ENCODE results near the gene BLTP2. TPM values are rescaled to one million over a fixed set of nuclear protein-coding genes. Genes with fewer than 3 reads are reported as not detected.

BLTP2 gene
- total and polyA plus RNA-seq, 2 of the 13 experiments (the other 11 are each of a cell fraction or from before 2014, with no cell fraction given) = 66.7 to 80.9 TPM

DNA sequence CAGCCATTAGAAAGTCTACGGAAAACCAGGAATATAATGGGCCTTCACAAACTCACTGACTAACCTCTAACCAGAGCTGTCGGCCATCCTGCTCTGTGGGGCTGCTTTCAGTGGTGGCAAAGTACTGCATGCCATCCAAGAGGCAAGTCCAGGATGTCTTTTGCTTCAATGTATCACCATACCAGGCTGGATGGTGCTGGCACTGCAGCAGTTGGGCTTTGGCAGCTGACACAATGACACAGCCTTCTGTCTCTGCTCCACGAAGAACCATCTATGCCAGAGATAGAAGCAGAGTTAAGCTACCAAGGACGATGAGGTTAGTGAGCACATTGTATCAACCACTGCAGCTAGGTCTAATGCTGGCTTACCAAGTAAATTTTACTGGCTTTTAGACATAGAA lies 21.3 kb downstream of the BLTP2 start:
- POLR2A ChIA-PET = no interaction called here
- BruUV-seq (replicated peaks) = no TSS peak

More for the DNA sequence above, 21.3 kb downstream of the BLTP2 start:
- H2AFZ ChIP-seq (ENCODE audit: low read length) = no peak overlapping the region
- in situ Hi-C loops (cut with HindIII; ENCODE audit: extremely low pct_ligation_motif_present, low pct_unique_long_range_greater_than_20kb) = loop anchor here (5.0 kb wide), 1 partner anchor 51 kb away; the partner anchor contains the start of gene PIGS
- no peaks in the 10 kb centered on the region for H3K27me3 ChIP-seq (ENCODE audit: control insufficient read depth in 1 of 2, insufficient read depth in 2 of 2, low read length in 2 of 2)
- H3K79me2 ChIP-seq (ENCODE audit: insufficient read depth, low read length) = no peaks in the 10 kb centered on the region
- H3K4me1 ChIP-seq (ENCODE audit: insufficient read depth, low read length) = peaks cover 5% of the 10 kb centered on the region; the same call in 1 of the 2 replicates
- H3K9ac ChIP-seq (ENCODE audit: insufficient read depth, low read depth, low read length) = no peak overlapping the region
- peaks cover 30 to 70% of the 10 kb centered on the region in 2 experiments for H3K36me3 ChIP-seq (replicated peaks in 1 of 2; ENCODE audit: control insufficient read depth in 1 of 2, insufficient read depth in 2 of 2, low read length in 2 of 2)
- no peak overlapping the region for H3K4me3 ChIP-seq (replicated peaks in 1 of 3; ENCODE audit: insufficient read depth in 1 of 3, low read depth in 2 of 3, low read length in 3 of 3)
- H3K27ac ChIP-seq (ENCODE audit: extremely low read length, insufficient read depth, low read length) = no peak overlapping the region
- DNase-seq (ENCODE audit: low spot score) (no peak), ATAC-seq (no peak), FAIRE-seq (no peak)
- WGBS (ENCODE audit: low lambda C conversion rate) = 98% methylated on average over 4 of the region's 4 CpGs
- TF ChIP-seq ZNF557 (CRISPR knock-in tag; IDR thresholded peaks at IDR 0.05) (no peak), BHLHE40 (IDR thresholded peaks at IDR 0.05; ENCODE audit: low read length) (no peak), TOPORS (CRISPR knock-in tag; IDR thresholded peaks at IDR 0.05) (no peak), ZNF552 (CRISPR knock-in tag; IDR thresholded peaks at IDR 0.05; ENCODE audit: borderline replicate concordance) (no peak), ZNF720 (CRISPR knock-in tag; IDR thresholded peaks at IDR 0.05) (no peak), ZNF207 (IDR thresholded peaks at IDR 0.05; ENCODE audit: borderline replicate concordance) (no peak), MAZ (IDR thresholded peaks at IDR 0.05; ENCODE audit: borderline replicate concordance, low read depth, low read length) (no peak), MAZ (CRISPR knock-in tag; IDR thresholded peaks at IDR 0.05; ENCODE audit: low read depth) (no peak), STAT5B (CRISPR knock-in tag; IDR thresholded peaks at IDR 0.05) (no peak), ZNF598 (CRISPR knock-in tag; IDR thresholded peaks at IDR 0.05; ENCODE audit: borderline replicate concordance) (no peak), TGIF2 (CRISPR knock-in tag; IDR thresholded peaks at IDR 0.05) (no peak)
- TF ChIP-seq, protein P1, sequence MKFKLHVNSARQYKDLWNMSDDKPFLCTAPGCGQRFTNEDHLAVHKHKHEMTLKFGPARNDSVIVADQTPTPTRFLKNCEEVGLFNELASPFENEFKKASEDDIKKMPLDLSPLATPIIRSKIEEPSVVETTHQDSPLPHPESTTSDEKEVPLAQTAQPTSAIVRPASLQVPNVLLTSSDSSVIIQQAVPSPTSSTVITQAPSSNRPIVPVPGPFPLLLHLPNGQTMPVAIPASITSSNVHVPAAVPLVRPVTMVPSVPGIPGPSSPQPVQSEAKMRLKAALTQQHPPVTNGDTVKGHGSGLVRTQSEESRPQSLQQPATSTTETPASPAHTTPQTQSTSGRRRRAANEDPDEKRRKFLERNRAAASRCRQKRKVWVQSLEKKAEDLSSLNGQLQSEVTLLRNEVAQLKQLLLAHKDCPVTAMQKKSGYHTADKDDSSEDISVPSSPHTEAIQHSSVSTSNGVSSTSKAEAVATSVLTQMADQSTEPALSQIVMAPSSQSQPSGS (CRISPR knock-in tag; IDR thresholded peaks at IDR 0.05) = no peak
- TF ChIP-seq, protein P2, sequence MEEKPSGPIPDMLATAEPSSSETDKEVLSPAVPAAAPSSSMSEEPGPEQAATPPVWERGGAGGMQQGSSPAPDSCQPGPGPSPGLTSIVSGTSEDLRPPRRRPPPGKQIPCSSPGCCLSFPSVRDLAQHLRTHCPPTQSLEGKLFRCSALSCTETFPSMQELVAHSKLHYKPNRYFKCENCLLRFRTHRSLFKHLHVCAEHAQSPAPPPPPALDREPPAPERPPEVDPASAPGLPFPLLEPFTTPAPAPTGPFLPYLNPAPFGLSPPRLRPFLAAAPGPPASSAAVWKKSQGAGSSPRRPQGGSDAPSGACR (CRISPR knock-in tag; IDR thresholded peaks at IDR 0.05) = no peak
- H3K4me2 ChIP-seq (ENCODE audit: low read depth, low read length) = no peak overlapping the region
- intact Hi-C loops (cut with micrococcal nuclease; ENCODE audit: unreplicated experiment) = loop anchor here (1.0 kb wide), 1 partner anchor 21 kb away; no protein-coding TSS in a partner anchor
- CTCF ChIA-PET (ENCODE audit: low intra/inter-chr PET ratio, low total read pairs) = no interaction called here
- no peaks in the 10 kb centered on the region for H3K9me3 ChIP-seq (ENCODE audit: low read length)
- no peaks in the 10 kb centered on the region for H4K20me1 ChIP-seq (ENCODE audit: insufficient read depth, low read length)
